HG02610 (cell line): Measurements from ENCODE around the gene LRGUK.
"Not testable (repeated sequence)": the region's sequence is repeated elsewhere in the genome, so short reads cannot be mapped to it uniquely, and the experiment has no call there.

Source experiments
- ATAC-seq: cut with Tn5 transposase; IDR thresholded peaks from one replicate; pipeline ENCODE4 v1.9.1; 2021; ENCODE audit warnings: mild to moderate bottlenecking, moderate library complexity; ENCODE audit not compliant: unreplicated experiment

LRGUK gene

DNA sequence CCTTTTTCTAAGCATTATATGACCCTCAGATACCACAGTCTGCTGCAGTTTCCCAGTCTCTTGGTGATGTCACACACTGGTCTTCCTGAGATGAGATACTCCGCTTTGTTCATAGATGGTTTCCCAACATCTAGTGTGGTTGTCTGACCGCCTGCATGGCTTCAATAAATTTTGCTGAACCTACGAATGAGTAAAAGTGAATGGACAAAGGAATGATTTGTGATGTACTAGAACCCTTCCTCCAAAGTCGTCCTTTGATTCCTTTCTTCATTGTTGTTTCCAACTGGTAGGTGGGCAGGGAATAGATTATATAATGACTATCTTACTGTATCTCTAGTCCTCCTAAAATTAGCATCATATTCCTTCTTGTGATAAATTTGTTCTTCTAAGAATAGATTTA, 107.1 kb downstream of the LRGUK start:
- no peak for ATAC-seq

DNA sequence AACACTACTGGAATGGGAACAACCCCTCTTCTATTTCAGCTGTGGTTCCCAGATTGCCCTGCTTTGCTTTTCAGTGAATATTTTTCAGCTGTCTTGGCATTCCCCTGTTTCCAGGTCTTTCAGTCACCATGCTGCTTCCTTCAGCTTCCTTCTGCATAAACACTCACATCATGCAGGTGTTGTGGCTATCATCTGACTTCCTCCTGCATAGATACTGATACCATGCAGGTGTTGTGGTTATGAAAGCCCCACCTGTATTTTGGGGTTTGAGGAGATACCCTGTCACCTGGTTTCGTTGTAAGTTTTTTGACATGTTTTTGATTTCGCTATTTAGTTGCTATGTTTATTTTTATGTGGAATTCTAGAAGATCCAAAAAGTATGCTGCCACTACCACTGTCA, 118.1 kb downstream of the LRGUK start:
- no peak for ATAC-seq

DNA sequence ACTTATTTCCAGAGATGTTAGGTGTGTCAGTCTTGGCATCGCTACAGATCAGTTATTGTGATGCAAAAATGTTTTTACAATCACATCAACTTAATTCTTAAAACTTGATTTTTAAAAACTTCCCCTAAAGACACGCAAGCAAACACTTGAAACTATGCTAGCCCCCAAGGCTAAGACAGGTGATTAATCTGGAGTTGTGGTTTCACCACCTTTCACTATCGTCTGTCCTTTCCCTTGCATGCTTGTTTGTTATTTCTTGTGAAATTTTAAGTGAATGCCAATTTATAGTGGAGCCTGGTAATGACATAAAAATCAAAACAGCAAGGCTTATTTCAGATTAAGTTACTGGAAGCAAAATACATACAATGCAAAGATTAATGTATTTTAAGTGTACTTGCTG, 119.2 kb downstream of the LRGUK start:
- no peak for ATAC-seq

DNA sequence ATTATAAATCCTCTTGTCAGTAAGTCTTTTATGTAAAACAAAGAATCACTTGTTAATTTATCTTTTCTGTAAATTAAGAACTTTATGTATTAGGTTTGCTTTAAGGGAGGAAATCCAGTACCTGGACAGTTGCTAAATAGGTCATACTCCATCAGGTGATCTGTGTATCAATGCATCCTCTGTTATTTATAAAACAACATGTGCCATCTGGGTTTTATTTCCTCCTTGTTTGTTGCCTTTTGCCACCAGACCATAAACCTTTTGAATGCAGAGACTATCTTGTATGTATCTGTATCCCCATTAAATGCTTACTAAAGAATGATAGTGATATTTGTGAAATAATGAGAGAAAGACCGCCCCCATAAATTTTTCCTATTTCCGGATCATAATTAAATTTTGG, 119.6 kb downstream of the LRGUK start:
- no peak for ATAC-seq

DNA sequence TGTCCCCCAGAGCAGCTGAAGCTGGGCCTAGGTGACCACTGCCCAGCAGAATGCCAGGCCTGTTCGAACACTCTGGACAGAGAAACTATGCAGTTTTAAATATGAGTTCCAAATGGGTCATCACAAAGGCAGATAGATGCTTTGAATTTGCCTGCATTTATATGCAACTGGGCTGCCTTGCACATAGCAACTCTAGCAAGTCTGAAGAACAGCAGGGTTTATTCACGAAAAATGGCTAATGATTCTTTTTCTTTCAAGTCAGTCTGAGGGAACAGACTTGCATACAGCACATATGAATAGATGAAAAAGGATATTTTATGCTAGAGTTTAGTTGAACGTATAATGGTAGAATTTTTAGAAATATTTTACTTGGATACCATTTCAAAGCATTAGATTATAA, 121.1 kb downstream of the LRGUK start:
- ATAC-seq = no peak

DNA sequence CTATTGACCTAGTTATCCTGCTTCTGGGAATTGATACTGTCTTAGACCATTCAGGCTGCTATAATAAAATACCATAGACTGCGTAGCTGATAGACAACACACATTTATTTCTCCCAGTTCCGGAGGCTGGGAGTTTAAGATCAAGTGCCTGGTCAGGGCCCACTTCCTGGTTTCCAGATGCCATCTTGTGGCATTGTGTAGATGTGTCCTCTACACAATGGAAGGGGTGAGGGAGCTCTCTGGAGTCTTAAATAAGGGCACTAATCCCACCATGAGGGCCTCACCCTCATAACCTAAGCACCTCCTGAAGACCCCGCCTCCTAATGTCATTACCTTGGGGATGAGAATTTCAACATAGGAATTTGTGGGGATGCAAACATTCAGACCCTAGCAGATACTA, 127.2 kb downstream of the LRGUK start:
- no peak for ATAC-seq

DNA sequence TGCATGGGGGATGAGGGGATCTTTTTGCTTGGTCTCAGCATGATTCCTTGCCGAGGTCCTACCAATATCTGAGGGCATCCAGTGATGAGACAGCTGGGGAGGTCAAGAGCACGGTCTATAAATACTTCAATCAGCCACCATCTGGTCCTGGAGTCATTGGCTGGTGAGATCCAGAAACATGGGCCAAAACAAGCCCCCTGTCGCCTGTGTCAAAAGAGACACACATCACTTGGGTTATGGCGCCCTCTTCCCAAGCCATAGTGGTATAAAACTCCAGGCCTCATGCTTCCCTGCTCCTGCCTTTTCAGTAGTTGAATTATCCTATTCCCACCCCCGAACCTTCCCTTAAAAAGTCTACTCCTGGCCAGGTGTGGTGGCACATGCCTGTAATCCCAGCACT, 128.7 kb downstream of the LRGUK start:
- no peak for ATAC-seq

DNA sequence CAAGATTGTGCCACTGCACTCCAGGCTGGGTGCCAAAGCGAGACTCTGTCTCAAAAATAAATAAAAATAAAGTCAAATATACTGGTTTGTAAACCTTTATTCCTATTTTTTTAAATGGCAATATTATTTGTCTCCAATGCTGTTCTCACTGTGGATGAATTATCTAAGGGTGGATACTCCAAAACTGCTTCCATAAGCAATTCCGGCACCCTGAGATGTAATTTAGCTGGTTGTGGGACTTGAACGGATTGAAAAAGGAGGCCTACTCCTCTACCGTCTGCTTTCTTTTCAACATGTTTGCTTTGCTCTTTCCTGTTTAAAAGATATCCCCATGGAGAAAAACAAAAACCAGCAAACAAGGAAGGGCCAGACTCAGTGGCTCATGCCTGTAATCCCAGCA, 135.2 kb downstream of the LRGUK start:
- ATAC-seq = no peak

DNA sequence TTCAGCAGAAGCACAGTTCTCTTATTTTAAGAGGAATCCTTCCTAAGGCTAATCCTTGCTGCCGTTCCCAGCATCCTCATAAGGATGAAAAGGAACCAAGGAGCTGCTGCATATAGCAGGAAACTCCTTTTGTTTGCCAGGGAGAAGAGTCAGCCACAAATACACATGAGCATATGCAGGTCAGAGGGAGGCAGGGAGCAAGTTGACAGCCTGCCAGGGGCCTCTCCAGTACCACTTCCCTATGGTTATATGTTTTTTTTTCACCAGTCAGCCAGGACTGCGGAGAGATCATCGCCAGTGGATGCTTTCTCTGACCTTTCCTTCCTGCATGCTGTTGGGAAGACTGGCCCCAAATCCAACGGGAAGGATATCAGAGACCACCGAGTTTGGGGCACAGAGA, 149.8 kb downstream of the LRGUK start:
- no peak for ATAC-seq

DNA sequence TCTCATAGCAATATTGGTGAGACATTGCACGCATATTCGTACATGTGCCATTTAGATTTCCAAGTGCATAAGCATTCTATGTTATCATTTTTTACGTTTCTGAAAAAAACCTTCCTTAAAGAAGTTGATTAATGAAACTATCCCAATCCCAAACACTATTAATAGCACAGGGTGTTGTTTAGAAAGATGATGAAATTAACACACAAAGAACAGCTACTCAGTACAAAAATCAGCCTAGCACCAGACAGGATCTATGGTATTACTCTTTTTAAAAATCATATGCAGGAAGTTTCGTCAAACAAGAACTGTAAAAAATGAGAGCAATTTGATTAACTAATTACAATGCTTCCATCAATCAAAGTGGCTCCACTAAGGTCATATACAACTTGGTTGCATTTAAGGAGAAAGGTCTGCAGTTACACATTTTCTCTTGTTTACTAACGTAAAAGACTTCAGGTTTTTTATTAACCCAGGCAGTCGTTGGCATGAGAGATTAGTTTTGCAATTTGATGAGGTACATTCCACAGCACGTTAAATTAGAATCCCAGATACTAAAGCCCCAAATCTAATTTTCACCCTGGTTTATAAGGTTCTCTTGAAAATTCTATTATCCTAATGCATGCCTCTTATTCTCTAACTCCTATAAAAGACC, 151.5 kb downstream of the LRGUK start:
- ATAC-seq = no peak

DNA sequence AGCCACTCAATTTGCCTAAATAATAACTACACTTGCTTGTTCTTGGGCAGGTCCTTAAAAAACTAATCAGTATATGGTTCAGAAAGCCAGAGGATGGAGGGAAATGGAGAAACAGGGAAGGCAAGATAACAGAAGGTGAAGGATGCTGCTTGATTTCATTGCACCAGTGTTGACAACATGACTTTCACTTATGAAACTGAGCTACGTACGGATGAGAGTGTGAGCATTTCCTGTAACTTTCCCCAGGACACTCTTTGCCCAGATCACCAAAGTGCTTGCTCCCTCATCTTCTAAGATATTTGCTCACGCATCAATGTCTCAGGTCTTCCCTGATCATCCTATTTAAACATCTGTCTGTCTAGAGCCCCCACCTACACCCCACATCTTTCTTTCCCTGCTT, 152.2 kb downstream of the LRGUK start:
- no peak for ATAC-seq

DNA sequence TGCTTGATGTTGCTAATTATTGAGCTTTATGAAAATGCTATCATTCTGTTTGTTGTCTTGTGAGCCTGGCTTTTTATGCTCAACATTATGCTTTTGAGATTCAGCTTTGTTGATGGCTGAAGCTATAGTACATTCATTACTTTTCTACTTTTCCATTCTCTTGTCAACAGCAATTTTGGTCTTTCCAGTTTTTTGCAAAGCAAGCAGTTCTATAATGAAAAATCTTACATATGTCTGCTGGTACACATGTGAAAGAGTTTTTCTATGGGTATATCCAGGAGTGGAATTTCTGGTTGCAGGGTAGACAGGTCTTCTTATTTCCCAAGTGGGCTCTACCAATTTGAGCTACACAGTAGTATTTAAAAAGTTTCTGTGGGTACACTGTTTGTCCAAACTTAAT, 152.8 kb downstream of the LRGUK start:
- ATAC-seq = no peak

DNA sequence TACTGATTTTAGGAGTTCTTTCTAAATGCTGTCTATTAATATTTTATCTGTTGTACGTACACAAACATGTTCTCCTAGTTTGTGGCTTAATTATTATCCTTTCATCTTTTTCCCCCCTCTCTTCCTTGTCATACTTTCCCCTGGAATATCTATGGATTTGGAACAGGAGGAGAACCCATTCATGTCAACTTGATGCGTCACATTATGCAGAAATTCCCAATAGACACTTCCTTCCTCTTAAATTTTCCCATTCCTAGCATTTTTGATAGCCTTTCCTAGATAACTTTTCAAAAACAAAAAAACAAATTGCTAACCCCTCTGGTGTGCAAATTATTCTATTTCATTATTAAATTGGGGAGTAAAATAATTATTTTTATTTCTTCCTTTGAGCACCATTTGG, 153.4 kb downstream of the LRGUK start:
- ATAC-seq = no peak

DNA sequence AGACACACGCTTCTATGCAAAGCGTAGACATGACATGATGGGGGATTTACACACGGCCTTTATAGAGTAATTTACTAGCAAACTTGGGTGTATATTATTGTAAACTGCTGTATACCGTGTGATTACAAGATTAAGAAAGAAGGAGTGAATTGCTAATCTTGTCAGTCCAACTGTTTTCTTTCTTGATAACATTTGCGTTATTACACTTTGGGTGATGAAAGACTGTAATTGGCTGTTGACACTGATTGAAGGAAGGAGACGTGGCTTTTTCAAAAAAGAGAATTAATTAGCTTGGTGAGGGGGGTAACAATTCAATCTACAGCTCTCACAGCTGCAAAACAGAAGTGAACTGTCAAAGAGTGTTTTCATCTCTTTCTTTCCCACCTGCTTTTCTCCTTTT, 156.9 kb downstream of the LRGUK start:
- ATAC-seq = no peak

DNA sequence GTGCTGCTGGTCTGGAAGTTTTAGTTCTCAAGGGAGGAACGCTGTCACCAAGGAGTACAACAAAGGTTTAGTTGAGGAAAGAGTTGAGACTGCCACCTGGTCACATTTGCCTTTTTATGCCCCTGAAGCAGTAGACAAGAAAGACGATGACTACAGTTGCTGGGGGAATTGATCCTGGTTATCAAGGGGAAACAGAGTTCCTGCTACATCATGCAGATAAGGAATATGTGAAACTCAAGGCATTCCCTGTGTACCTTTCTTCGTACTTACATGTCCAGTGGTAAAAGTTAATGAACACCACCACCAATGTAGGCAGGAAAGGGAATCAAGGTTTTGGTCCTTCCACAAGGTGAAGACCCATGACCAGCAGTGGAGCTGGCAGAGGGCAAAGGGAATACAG, 157.8 kb downstream of the LRGUK start:
- no peak for ATAC-seq

DNA sequence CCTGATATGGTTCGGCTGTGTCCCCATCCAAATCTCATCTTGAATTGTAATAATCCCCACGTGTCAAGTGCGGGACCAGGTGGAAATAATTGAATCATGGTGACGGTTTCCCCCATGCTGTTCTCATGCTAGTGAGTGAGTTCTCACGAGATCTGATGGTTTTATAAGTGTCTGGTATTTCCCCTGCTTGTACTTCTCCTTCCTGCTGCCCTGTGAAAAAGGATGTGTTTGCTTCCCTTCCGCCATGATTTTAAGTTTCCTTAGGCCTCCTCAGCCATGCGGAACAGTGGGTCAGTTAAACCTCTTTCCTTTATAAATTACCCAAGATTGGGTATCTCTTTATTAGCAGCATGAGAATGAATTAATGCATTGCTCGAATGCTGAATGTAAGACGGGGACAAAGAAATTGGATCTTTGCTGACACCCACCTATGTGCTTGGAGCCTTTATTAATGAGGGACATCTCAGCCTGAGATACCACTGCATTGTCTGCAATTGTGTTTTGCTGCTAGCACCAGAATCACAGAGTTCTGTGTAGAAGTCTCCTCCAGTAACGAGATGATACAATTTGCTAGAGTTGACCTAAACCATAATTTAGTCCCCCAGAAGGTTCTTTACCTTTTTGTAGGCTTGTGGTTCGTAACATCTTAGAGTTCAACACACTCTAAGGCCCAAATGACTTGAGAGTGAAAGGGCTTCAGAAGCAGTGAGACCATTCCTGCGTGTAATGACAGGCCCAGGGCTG, 160.9 kb downstream of the LRGUK start:
- no peak for ATAC-seq

DNA sequence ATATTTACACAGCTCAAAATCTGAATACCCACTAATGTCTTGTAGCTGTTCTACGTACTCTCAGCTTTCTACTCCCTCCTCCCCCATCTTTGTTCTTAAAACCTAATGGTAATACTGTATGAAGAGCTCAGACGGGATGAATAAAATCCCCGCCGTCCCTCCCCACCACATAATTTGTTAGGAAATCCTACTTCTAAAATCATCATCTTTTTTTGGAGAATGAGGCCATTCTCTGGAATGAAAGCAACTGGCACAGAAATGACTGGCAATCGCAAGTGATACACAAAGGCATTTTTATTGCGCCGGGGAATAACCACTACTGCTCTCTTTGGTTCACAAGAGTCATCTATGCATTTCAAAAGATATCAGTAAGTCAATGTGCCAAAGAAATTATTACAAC, 162.3 kb downstream of the LRGUK start:
- no peak for ATAC-seq

DNA sequence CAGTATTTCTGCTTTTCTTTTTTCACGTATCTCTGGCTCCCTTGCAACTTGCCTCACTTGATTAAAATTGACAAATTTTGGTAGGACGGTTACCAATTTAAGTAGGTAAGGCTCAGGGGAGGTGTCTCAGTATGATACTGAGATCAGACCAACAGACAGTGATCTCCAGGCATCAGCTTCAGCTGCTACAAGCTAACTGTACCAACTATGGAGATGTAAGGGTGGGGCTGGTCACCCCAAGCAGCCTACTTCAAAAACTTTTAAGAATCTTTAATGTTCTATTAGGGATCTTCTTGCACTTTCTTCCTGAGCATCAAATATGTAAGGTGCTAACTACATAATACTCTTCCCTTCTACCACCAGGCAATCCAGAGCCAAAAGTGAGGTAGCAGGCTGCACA, 162.7 kb downstream of the LRGUK start:
- ATAC-seq = no peak

DNA sequence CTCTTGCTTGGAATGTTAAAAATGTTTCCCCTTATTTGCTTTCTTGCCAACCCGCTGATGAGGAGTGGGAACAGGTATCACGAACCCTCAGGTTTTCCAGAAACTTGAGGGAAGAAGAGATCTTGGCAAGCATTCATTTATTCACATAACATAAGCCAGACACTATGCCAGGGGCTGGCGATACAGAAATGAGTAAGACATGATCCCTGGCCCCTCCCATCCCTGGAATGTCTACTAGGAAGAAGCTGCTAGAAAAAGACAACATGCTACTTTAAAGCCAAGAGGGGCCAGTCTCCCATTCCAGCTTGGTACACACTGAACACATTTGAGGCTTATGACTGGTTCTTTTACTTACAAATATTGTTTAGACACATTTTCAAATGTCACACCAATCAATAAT, 163.1 kb downstream of the LRGUK start:
- ATAC-seq = no peak

DNA sequence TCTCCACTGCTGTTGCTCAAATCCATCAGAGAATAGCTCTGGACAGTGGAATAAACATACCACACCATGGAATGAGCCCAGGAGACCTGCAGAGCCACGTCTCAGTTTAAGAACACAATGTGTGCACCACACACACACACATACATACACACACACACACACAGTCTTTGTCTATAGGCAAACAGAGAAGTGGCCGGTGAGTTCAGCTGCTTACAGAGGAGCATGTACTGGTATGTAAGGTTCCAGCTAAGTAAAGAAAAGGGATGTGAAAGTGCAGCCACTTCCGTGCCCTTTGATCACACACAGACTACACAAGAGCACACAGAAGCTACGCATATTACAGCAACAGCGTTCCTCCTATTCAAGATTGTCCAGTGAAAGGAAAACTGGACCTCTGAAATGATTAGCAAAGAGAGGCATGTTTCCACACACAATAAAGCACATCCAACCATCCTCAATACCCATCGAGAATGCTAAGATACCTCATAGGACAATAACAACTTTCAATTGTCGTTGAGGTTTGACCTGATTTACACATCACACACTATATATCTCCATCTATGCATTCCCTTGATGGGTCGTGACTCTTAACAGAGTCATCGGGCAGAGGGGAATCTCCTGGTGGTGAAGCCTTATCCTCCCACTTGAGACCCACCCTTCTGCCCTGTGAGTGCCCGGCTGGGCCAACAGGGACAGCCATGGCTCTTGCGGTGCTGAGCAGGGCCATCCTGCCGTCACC, 166.0 kb downstream of the LRGUK start:
- peak; percentile 100 for ATAC-seq

DNA sequence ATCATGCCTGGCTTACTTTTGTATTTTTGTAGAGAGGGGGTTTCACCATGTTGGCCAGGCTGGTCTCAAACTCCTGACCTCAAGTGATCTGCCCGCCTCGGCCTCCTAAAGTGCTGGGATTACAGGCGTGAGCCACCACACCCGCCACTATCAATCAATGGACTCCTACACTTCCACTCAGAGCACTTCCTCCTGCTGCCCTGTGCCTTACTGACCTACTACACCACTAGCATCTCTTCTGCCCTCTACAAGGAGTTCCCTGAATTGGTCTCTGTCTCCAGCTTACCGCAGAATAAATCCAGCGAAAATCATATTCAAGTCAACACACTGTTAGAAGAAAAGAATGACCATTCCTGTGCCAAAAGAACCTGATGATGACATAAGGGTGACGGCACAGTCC, 168.8 kb downstream of the LRGUK start:
- not testable (repeated sequence) for ATAC-seq

DNA sequence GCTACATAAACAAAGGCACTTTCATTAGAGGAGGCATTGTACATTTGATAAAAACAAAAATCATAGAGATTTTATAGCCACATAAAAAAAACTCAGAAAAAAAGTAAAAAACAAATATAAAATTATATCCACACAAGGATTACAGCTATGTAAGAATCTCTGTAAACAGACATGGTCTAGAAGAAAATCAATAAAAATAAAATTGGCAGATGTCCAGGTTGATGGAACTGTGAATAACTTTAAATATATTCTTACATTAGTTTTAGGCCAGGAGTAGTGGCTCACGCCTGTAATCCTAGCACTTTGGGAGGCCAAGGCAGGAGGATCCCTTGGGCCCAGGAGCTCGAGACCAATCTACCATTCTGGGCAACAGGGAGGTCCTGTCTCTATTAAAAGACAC, 170.3 kb downstream of the LRGUK start:
- ATAC-seq = no peak
